Measurements from ENCODE around the gene CYSRT1.
A peak's percentile ranks its signal among the peaks of the same experiment; 100 is the strongest.

CYSRT1 gene

DNA sequence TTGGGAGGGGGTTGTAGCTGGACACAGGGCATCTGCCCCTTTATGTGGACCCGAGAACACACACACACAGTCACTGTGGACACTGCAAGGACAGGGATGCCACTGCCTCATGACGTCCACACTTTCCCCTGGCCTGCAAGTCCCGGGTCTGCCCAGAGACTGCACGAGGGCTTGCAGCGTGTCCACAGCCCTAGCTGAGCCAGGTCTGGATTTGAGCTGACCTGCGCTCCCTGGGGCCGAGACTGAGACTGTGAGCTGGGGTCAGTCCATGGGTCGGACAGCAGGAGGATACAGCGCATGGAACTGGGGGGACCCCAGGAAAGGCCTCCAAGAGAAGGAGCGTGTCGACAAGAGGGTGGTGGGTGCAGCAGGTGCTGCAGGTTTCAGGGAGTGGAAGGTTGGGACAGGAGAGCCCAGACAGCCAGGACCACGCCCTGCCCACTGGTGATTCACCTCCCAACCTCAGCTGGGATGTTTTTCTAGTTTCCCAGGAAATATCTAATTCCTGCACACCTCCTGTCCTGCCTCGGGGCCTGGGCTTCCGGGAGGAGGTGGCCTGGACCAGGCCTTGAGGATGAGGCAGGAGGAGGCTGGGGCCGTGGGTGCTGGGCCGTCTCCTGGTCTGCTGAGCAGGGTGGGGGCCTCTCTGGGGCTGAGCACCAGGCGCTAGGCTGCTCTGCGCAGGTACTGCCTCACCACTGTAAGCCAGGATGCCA, 1.5 kb downstream of the CYSRT1 start:
- DNase-seq (ENCODE audit: low read depth in 3 of 3): no peak

GRCh38 chr9:137227054-137227852, 2.3 kb downstream of the CYSRT1 start, which contains the start of gene RNF224:
Gene RNF224 (plus strand): TSS chr9:137227502. CDS start chr9:137228336, 834 bp downstream.
- peak; percentile 60 to 77 (median 70) for DNase-seq (ENCODE audit: low read depth in 3 of 3)

GRCh38 chr9:137227853-137228505, 3.0 kb downstream of the CYSRT1 start:
- no peak for DNase-seq (ENCODE audit: low read depth in 3 of 3)

GRCh38 chr9:137228506-137228967, 3.6 kb downstream of the CYSRT1 start:
- no peak for DNase-seq (ENCODE audit: low read depth in 3 of 3)

GRCh38 chr9:137228968-137229896, 4.3 kb downstream of the CYSRT1 start:
- no peak for DNase-seq (ENCODE audit: low read depth in 3 of 3)

- no peak for DNase-seq (ENCODE audit: low read depth in 3 of 3)
Measured at GRCh38 chr9:137229903-137230704, 5.1 kb downstream of the CYSRT1 start.

DNA sequence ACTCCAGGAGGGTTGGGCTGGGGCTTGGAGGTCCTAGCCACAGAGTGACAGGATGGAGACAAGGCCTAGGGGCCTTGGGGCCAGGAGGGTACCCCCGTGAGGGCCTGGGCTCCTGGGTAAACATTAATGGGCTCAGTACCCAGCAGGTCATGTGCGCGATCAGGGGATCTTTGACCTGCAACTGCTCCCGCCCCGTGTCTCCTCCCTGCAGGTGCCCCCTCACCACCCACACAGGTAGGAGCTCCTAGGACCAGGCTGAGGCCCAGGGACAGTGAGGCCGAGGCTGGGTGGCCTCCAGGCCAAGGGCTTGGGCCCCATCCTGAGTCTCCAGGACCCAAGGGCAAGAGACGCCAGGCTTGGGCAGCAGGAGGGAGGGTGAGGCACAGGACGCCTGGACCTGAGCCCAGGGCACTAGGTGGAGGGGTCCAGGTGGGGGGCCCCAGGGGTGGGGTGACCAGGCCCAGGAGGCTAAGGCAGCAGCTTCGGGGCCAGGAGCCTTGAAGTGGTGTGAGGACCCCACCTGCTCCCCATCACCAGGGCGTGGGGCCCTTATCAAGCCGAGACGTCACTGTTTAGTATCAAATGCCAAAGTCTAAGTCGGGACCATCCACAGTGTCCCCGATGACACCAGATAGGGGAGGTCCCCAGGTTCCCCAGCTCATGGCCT, 5.9 kb downstream of the CYSRT1 start, which contains the start of gene SLC34A3:
Gene SLC34A3, plus strand, starts transcription at position 197 of the 667 bp plus-strand sequence. CDS start 802 bp downstream, outside the sequence.
- DNase-seq (ENCODE audit: low read depth in 3 of 3): no peak

DNA sequence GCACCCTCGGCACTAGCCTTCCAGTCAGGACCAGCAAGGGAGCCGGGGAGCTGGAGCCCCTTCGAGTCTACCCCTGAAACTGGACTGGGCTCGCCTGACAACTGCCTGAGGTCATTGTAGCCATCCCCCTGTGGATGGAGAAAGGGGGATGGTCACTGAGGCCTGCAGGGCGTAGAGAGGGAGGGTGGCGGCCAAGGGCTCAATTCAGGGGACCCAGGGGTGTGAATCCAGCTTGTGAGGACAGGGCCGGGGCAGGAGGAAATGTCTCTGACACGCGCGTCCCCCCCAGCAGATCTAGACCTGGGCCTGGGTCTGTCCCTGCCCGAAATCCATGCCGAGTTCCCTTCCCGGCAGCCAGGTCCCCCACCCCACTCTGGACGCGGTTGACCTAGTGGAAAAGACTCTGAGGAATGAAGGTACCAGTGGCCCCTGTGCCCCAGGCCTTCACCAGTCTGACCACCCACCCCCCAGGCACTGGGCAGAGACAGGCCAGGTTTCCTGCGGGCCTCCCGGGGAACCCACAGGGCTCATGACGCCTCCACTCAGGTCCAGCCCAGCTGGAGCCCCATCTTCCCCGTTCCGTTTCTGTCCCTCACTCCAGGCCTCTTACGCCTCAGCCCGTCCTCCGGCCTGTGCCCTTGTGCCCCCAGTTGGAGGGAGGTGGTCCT, 6.5 kb downstream of the CYSRT1 start:
- DNase-seq (ENCODE audit: low read depth in 3 of 3): no peak

GRCh38 chr9:137232101-137232500, 7.1 kb downstream of the CYSRT1 start:
- DNase-seq (ENCODE audit: low read depth in 3 of 3): no peak

DNA sequence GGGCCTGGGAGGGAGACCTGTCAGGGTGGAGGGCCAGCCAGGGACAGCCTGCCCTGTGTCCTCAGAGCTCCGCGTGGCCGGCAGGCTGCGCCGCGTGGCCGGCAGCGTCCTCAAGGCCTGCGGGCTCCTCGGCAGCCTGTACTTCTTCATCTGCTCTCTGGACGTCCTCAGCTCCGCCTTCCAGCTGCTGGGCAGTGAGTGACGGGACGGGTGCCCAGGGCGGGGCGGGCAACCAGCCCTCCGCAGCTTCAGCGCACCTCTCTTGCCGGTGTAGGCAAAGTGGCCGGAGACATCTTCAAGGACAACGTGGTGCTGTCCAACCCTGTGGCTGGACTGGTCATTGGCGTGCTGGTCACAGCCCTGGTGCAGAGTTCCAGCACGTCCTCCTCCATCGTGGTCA, 7.5 kb downstream of the CYSRT1 start:
- no peak for DNase-seq (ENCODE audit: low read depth in 3 of 3)

DNA sequence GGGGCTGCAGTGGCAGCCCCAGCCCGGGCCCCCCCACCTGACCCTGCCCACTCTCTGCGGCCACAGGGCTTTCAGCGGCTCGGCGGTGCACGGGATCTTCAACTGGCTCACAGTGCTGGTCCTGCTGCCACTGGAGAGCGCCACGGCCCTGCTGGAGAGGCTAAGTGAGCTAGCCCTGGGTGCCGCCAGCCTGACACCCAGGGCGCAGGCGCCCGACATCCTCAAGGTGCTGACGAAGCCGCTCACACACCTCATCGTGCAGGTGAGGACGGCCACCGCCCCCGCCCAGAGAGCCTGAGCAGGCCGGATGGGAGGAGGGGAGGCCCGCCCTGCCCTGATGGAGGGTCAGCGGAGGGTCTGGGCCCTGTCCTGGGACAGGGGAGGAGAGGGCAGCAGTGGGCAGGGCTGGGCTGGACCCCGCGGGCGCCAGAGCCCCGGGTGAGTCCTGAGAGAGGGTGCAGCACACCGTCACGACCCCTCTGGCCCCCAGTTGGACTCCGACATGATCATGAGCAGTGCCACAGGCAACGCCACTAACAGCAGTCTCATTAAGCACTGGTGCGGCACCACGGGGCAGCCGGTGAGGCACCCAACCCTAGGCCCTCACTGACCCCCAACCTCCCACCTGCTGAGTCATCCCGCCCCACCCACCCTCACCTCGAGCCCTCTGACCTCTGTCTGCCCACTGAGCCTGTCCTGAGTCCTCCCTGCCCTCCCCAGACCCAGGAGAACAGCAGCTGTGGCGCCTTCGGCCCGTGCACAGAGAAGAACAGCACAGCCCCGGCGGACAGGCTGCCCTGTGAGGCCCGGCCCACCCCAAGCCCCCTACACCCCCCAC, 8.4 kb downstream of the CYSRT1 start:
- no peak for DNase-seq (ENCODE audit: low read depth in 3 of 3)

GRCh38 chr9:137234055-137234697, 9.2 kb downstream of the CYSRT1 start:
- no peak for DNase-seq (ENCODE audit: low read depth in 3 of 3)

- DNase-seq (ENCODE audit: low read depth in 3 of 3): no peak
Measured at GRCh38 chr9:137234758-137235423, 9.9 kb downstream of the CYSRT1 start.

DNA sequence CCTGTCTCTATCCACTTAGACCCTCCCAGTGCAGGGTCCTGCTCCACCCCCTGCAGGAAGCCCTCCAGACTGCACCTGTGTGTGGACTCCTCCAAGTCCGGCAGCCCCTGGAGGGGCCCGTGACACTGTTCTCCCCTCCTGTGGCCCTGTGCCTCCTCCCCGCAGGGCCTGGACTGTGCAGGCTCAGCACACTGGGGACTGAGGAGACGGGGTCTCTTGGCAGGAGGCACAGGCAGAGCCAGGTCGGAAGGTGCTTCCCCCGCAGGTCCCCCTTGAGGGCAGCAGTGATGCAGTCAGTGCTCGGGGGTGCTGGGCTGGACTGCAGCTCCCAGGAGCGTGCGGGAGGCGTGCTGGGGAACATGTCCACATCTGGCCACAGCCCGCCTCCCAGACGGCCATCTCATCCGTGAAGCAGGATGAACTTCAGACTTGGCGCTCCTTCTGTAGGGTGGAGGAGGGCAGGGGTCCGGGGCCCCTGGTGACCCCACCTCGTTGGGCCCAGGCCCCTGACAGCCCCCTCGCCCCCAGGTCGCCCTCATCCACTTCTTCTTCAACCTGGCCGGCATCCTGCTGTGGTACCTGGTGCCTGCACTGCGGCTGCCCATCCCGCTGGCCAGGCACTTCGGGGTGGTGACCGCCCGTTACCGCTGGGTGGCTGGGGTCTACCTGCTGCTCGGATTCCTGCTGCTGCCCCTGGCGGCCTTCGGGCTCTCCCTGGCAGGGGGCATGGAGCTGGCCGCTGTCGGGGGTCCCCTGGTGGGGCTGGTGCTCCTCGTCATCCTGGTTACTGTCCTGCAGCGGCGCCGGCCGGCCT, 10.7 kb downstream of the CYSRT1 start:
- no peak for DNase-seq (ENCODE audit: low read depth in 3 of 3)

DNA sequence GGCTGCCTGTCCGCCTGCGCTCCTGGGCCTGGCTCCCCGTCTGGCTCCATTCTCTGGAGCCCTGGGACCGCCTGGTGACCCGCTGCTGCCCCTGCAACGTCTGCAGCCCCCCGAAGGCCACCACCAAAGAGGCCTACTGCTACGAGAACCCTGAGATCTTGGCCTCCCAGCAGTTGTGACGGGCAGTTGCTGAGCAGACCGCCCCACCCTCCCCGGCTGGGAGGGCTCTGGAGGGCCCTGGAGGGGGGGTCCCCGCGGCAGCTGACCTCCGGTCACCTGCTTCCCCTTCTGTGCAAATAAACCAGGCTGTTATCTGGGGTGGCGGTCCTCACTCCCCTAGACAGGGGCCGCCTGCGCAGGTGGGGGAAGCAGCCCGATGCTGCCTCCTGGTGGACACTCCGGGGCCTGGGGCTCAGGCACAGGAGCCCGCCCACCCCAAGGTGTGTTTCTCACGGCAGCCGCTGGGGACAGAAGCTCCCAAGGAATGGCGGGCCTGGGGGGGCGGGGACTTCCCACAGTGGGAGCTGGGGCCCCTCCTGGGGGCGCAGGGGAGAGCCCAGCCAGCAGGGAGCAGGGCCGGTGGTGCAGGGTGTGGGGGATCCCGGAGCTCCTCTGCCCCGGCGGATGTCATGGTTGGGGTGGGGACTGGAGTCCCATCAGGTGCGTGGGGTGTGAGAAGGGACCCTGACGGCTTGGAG, 11.4 kb downstream of the CYSRT1 start:
- peak; percentile 78 to 91 (median 81) for DNase-seq (ENCODE audit: low read depth in 3 of 3)

DNA sequence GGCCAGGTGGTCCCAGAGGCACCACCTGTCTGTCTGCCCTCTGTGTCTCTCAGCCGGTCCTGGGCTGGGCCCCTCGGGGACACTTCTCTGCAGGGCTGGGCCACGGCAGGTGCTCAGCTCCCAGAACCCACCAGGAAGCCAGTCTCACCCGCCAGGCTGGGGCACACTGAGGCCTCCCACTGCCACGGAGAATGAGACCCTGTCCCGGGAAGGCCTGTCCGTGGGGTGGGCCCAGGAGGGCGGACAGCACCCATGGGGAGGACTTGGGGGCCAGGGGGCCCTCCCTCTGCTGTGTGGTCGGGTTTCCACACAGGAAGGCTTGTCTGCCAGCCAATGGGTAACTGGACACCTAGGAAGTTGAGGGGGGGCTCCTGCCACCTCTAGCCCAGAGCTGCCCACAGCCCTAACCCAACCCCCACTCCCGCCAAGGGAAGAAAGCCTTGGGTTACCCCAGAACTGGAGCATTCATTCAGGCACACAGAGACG, 12.0 kb downstream of the CYSRT1 start:
- DNase-seq (ENCODE audit: low read depth in 3 of 3): no peak

Data from stimulated activated CD4-positive, alpha-beta T cell treated with anti-CD3 and anti-CD28 coated beads, TNF-alpha, amount 100 ng/mL, for 48 hours (primary cell).